SK-N-SH treated with all-trans-retinoic acid at 6 μM for 48 hours (cell line): Measurements from ENCODE around the gene ZNF653.

Experiments
- ATAC-seq: fragments of 200-7000 bp; cut with Tn5 transposase; 3 replicates; pipeline ENCODE4 v1.9.1; 2020; ENCODE audit warnings: mild to moderate bottlenecking, moderate library complexity
- BACH2 ChIP-seq: fragments of 250-450 bp; sonication (Bioruptor Pico); IDR thresholded peaks from 2 replicates; pipeline ENCODE4 v1.9.0; 2021; ENCODE audit warnings: mild to moderate bottlenecking, borderline replicate concordance
- CREB5 ChIP-seq: fragments of 250-450 bp; sonication (Bioruptor Pico); IDR thresholded peaks from 2 replicates; pipeline ENCODE4 v1.5.1; 2020; ENCODE audit warnings: low read depth, mild to moderate bottlenecking, moderate library complexity
- CSDC2 ChIP-seq: fragments of 250-450 bp; sonication (Bioruptor Pico); IDR thresholded peaks from 2 replicates; pipeline ENCODE4 v1.5.0; 2020; ENCODE audit warnings: mild to moderate bottlenecking, moderate library complexity
- ESRRG ChIP-seq: fragments of 250-450 bp; sonication (Bioruptor Pico); IDR thresholded peaks from 2 replicates; pipeline ENCODE4 v1.6.1; 2021; ENCODE audit warnings: mild to moderate bottlenecking
- GLIS3 ChIP-seq: fragments of 250-450 bp; sonication (Bioruptor Pico); IDR thresholded peaks from 2 replicates; pipeline ENCODE4 v1.5.0; 2020; ENCODE audit warnings: mild to moderate bottlenecking, moderate library complexity
- OSR1 ChIP-seq: fragments of 250-450 bp; sonication (Bioruptor Pico); IDR thresholded peaks from 2 replicates; pipeline ENCODE4 v1.8.0; 2022; ENCODE audit warnings: moderate library complexity, mild to moderate bottlenecking, inconsistent platforms
- PPARA ChIP-seq: fragments of 250-450 bp; sonication (Bioruptor Pico); IDR thresholded peaks from 2 replicates; pipeline ENCODE4 v1.5.0; 2020; ENCODE audit warnings: mild to moderate bottlenecking, borderline replicate concordance
- SNAI2 ChIP-seq: fragments of 250-450 bp; sonication (Bioruptor Pico); IDR thresholded peaks from 2 replicates; pipeline ENCODE4 v1.5.0; 2020; ENCODE audit warnings: mild to moderate bottlenecking, moderate library complexity
- TCF4 ChIP-seq: fragments of 250-450 bp; sonication (Bioruptor Pico); IDR thresholded peaks from 2 replicates; pipeline ENCODE4 v1.8.0; 2021; ENCODE audit warnings: mild to moderate bottlenecking, moderate library complexity, borderline replicate concordance
- TOX ChIP-seq: fragments of 250-450 bp; sonication (Bioruptor Pico); IDR thresholded peaks from 2 replicates; pipeline ENCODE4 v1.8.0; 2021; ENCODE audit warnings: mild to moderate bottlenecking, moderate library complexity, borderline replicate concordance
- TSHZ2 ChIP-seq: fragments of 250-450 bp; sonication (Bioruptor Pico); IDR thresholded peaks from 2 replicates; pipeline ENCODE4 v1.5.0; 2020; ENCODE audit warnings: mild to moderate bottlenecking, moderate library complexity
- ZC3H10 ChIP-seq: fragments of 250-450 bp; sonication (Bioruptor Pico); IDR thresholded peaks from 2 replicates; pipeline ENCODE4 v1.5.1; 2021; ENCODE audit warnings: mild to moderate bottlenecking, moderate library complexity
- ZFP3 ChIP-seq: fragments of 250-450 bp; sonication (Bioruptor Pico); IDR thresholded peaks from 2 replicates; pipeline ENCODE4 v1.5.0; 2020; ENCODE audit warnings: mild to moderate bottlenecking, moderate library complexity
- ZFP30 ChIP-seq: fragments of 450-650 bp; formaldehyde crosslinking; IDR thresholded peaks from 2 replicates; pipeline ENCODE4 v1.5.0; 2022; ENCODE audit warnings: mild to moderate bottlenecking, moderate library complexity
- ZNF565 ChIP-seq: fragments of 450-650 bp; formaldehyde crosslinking; conservative IDR thresholded peaks from 2 replicates; pipeline ENCODE4 v1.5.0; 2020; ENCODE audit warnings: low read depth, mild to moderate bottlenecking, moderate library complexity
- ZNF70 ChIP-seq: fragments of 450-650 bp; formaldehyde crosslinking; IDR thresholded peaks from 2 replicates; pipeline ENCODE4 v1.5.0; 2020; ENCODE audit warnings: mild to moderate bottlenecking, moderate library complexity
- ZNF8 ChIP-seq: fragments of 450-650 bp; formaldehyde crosslinking; IDR thresholded peaks from 2 replicates; pipeline ENCODE4 v1.5.0; 2020; ENCODE audit warnings: mild to moderate bottlenecking, moderate library complexity
- TF ChIP-seq, protein P1 (sequence below): fragments of 250-450 bp; sonication (Bioruptor Pico); IDR thresholded peaks from 2 replicates; pipeline ENCODE4 v1.5.1; 2021; ENCODE audit warnings: mild to moderate bottlenecking, moderate library complexity
- TF ChIP-seq, protein P2 (sequence below): fragments of 250-450 bp; sonication (Bioruptor Pico); IDR thresholded peaks from 2 replicates; pipeline ENCODE4 v1.8.0; 2021; ENCODE audit warnings: low read depth, mild to moderate bottlenecking, moderate library complexity, borderline replicate concordance
- TF ChIP-seq, protein P3 (sequence below): fragments of 250-450 bp; sonication (Bioruptor Pico); IDR thresholded peaks from 2 replicates; pipeline ENCODE4 v1.8.0; 2020; ENCODE audit warnings: mild to moderate bottlenecking, moderate library complexity, borderline replicate concordance

The ZNF653 gene

DNA sequence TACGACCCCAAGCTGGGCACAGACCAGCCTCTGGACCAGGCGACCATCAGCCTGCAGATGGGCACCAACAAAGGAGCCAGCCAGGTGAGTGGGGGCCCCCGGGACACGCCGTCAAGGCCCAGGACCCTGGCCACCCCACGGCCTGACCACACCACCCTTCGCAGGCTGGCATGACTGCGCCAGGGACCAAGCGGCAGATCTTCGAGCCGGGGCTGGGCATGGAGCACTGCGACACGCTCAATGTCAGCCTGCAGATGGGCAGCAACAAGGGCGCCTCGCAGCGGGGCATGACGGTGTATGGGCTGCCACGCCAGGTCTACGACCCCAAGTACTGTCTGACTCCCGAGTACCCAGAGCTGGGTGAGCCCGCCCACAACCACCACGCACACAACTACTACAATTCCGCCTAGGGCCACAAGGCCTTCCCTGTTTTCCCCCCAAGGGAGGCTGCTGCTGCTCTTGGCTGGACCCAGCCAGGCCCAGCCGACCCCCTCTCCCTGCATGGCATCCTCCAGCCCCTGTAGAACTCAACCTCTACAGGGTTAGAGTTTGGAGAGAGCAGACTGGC, 43.8 kb upstream of the ZNF653 start (continued):
- TF ChIP-seq TSHZ2, result no peak

DNA sequence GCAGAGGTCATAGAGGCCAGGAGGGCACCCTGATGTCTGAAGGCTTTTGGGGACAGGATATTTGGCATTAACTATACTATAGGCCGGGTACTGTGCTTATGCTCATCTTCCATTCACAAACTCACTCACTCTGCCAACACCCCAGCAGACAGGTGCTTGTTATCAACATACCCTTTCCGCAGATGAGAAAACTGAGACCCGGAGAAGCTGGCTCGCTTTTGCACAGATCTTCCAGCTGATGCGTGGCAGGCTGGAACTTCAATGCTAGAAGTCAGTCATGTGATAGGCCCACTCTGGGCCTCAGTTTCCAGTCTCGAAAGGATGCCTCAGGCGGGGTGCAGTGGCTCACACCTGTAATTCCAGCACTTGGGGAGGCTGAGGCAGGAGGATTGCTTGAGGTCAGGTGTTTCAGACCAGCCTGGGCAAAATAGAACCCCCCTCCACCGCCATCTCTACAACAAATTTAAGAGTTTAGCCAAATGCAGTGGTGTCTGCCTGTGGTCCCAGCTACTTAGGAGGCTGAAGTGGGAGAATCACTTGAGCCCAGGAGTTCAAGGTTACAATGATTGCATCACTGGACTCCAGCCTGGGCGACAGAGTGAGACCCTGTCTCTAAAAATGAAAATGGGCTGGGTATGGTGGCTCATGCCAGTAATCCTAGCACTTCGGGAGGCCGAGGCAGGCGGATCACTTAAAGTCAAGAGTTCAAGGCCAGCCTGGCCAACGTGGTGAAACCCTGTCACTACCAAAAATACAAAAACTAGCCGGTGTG, 42.5 kb upstream of the ZNF653 start:
- TF ChIP-seq, protein P1, sequence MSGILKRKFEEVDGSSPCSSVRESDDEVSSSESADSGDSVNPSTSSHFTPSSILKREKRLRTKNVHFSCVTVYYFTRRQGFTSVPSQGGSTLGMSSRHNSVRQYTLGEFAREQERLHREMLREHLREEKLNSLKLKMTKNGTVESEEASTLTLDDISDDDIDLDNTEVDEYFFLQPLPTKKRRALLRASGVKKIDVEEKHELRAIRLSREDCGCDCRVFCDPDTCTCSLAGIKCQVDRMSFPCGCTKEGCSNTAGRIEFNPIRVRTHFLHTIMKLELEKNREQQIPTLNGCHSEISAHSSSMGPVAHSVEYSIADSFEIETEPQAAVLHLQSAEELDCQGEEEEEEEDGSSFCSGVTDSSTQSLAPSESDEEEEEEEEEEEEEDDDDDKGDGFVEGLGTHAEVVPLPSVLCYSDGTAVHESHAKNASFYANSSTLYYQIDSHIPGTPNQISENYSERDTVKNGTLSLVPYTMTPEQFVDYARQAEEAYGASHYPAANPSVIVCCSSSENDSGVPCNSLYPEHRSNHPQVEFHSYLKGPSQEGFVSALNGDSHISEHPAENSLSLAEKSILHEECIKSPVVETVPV (CRISPR knock-in tag), result no peak
- TF ChIP-seq GLIS3 (CRISPR knock-in tag) (no peak), ZFP3 (CRISPR knock-in tag) (no peak), ZNF565 (CRISPR knock-in tag) (no peak), OSR1 (CRISPR knock-in tag) (no peak), TCF4 (CRISPR knock-in tag) (no peak), ZNF70 (CRISPR knock-in tag) (no peak), TSHZ2 (no peak), ESRRG (CRISPR knock-in tag) (no peak), TOX (no peak), SNAI2 (no peak), ZC3H10 (no peak), ZFP30 (CRISPR knock-in tag) (no peak), BACH2 (CRISPR knock-in tag) (no peak), PPARA (CRISPR knock-in tag) (no peak), ZNF8 (CRISPR knock-in tag) (no peak), CREB5 (CRISPR knock-in tag) (no peak), CSDC2 (CRISPR knock-in tag) (no peak)
- TF ChIP-seq, protein P2, sequence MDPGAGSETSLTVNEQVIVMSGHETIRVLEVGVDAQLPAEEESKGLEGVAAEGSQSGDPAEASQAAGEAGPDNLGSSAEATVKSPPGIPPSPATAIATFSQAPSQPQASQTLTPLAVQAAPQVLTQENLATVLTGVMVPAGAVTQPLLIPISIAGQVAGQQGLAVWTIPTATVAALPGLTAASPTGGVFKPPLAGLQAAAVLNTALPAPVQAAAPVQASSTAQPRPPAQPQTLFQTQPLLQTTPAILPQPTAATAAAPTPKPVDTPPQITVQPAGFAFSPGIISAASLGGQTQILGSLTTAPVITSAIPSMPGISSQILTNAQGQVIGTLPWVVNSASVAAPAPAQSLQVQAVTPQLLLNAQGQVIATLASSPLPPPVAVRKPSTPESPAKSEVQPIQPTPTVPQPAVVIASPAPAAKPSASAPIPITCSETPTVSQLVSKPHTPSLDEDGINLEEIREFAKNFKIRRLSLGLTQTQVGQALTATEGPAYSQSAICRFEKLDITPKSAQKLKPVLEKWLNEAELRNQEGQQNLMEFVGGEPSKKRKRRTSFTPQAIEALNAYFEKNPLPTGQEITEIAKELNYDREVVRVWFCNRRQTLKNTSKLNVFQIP (CRISPR knock-in tag), result no peak
- TF ChIP-seq, protein P3, sequence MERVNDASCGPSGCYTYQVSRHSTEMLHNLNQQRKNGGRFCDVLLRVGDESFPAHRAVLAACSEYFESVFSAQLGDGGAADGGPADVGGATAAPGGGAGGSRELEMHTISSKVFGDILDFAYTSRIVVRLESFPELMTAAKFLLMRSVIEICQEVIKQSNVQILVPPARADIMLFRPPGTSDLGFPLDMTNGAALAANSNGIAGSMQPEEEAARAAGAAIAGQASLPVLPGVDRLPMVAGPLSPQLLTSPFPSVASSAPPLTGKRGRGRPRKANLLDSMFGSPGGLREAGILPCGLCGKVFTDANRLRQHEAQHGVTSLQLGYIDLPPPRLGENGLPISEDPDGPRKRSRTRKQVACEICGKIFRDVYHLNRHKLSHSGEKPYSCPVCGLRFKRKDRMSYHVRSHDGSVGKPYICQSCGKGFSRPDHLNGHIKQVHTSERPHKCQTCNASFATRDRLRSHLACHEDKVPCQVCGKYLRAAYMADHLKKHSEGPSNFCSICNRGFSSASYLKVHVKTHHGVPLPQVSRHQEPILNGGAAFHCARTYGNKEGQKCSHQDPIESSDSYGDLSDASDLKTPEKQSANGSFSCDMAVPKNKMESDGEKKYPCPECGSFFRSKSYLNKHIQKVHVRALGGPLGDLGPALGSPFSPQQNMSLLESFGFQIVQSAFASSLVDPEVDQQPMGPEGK (CRISPR knock-in tag), result no peak
- ATAC-seq, result no peak
